HepG2 (cell line): ENCODE data around the gene SCIN. TPM values are rescaled to one million over a fixed set of nuclear protein-coding genes. Genes with fewer than 3 reads are reported as not detected.
A peak's percentile ranks its signal among the peaks of the same experiment; 100 is the strongest.

Experiments used
- ATAC-seq: fragments of 200-7000 bp; cut with Tn5 transposase; 3 replicates; pipeline ENCODE4 v1.9.1; 2020; ENCODE audit warnings: mild to moderate bottlenecking, moderate library complexity
- BruUV-seq: library from RNA; stranded (reverse); fragments of 400-500 nt; replicated peaks from 2 replicates; lab custom pipeline; 2021; lab: Mats Ljungman, UMichigan
- CTCF ChIA-PET: fragments of 300-600 bp; formaldehyde crosslinking; extraction: SDS; loops from one replicate; lab custom pipeline; 2021; ENCODE audit warnings: low total read pairs, inconsistent platforms, low intra/inter-chr PET ratio; lab: Yijun Ruan, JAX
- POLR2A ChIA-PET: fragments of 350-600 bp; sonication (Branson Sonifier 250); formaldehyde crosslinking; loops from one replicate; lab custom pipeline; 2020; ENCODE audit warnings: antibody characterized with exemption, inconsistent platforms; lab: Yijun Ruan, JAX
- DNase-seq: peaks from one replicate; pipeline ENCODE4 v3.0.0-alpha.2; 2015; ENCODE audit warnings: low spot score
- FAIRE-seq: peaks from 3 replicates; lab custom pipeline; 2011; peaks lifted over from hg19 to GRCh38; lab: Jason Lieb, UNC
- H2AFZ ChIP-seq: one replicate; pipeline ENCODE4 v1.6.1; 2011; ENCODE audit warnings: low read length, inconsistent platforms
- H3K27ac ChIP-seq: fragments of 300-600 bp; 3 replicates; pipeline ENCODE4 v1.8.0; 2011; ENCODE audit warnings: mixed run types, mild to moderate bottlenecking, mixed read lengths, low read length, inconsistent platforms; ENCODE audit not compliant: insufficient read depth; ENCODE audit errors: extremely low read length
- H3K27me3 ChIP-seq, 2 experiments: fragments of 200-600 bp in 1 of 2; 2 replicates in 1 of 2; 3 replicates in 1 of 2; pipeline versions ENCODE4 v1.6.0 to v1.8.0; 2011; ENCODE audit warnings: low read length in 2 of 2, mild to moderate bottlenecking in 2 of 2, moderate library complexity in 2 of 2, inconsistent platforms in 1 of 2; ENCODE audit not compliant: insufficient read depth in 2 of 2, control insufficient read depth in 1 of 2
- H3K36me3 ChIP-seq, 2 experiments: fragments of 200-600 bp in 1 of 2; replicated peaks in 1 of 2; 2 replicates in 1 of 2; 3 replicates in 1 of 2; pipeline versions ENCODE4 v1.5.1 to v1.8.0; 2011; ENCODE audit warnings: low read length in 2 of 2, inconsistent platforms in 1 of 2; ENCODE audit not compliant: insufficient read depth in 2 of 2, control insufficient read depth in 1 of 2
- H3K4me1 ChIP-seq: 2 replicates; pipeline ENCODE4 v1.5.1; 2012; ENCODE audit warnings: low read length, inconsistent platforms; ENCODE audit not compliant: insufficient read depth
- H3K4me2 ChIP-seq: 2 replicates; pipeline ENCODE4 v1.6.0; 2011; ENCODE audit warnings: low read depth, low read length, inconsistent platforms
- H3K4me3 ChIP-seq, 3 experiments: fragments of 200-600 bp in 1 of 3; sonication (generic), shearing (Covaris generic) in 1 of 3; replicated peaks in 1 of 3; 2 replicates each; pipeline ENCODE4 v1.5.1; 2011 to 2016; ENCODE audit warnings: low read length in 3 of 3, inconsistent platforms in 2 of 3, low read depth in 2 of 3, mild to moderate bottlenecking in 2 of 3, control low read depth in 1 of 3, mixed read lengths in 1 of 3; ENCODE audit not compliant: insufficient read depth in 1 of 3
- H3K79me2 ChIP-seq: one replicate; pipeline ENCODE4 v1.6.1; 2011; ENCODE audit warnings: low read length, inconsistent platforms; ENCODE audit not compliant: insufficient read depth
- H3K9ac ChIP-seq: 2 replicates; pipeline ENCODE4 v1.6.0; 2011; ENCODE audit warnings: mild to moderate bottlenecking, low read depth, low read length, inconsistent platforms; ENCODE audit not compliant: insufficient read depth
- H3K9me3 ChIP-seq: 2 replicates; pipeline ENCODE4 v1.5.1; 2012; ENCODE audit warnings: mild to moderate bottlenecking, low read length
- H4K20me1 ChIP-seq: 2 replicates; pipeline ENCODE4 v1.6.0; 2011; ENCODE audit warnings: inconsistent platforms, mild to moderate bottlenecking, low read length, moderate library complexity; ENCODE audit not compliant: insufficient read depth
- ERF ChIP-seq: IDR thresholded peaks from 2 replicates; pipeline ENCODE4 v1.6.1; 2018; ENCODE audit warnings: missing biosample characterization, missing genetic modification reagents
- IKZF4 ChIP-seq: sonication (generic); formaldehyde crosslinking; IDR thresholded peaks from 2 replicates; pipeline ENCODE4 v1.5.1; 2020; ENCODE audit warnings: borderline replicate concordance, mild to moderate bottlenecking, low read depth, missing genetic modification reagents; ENCODE audit errors: not compliant biosample characterization
- MAFK ChIP-seq, 2 experiments: IDR thresholded peaks in 1 of 2; conservative IDR thresholded peaks in 1 of 2; 2 replicates each; pipeline ENCODE4 v1.6.1; 2011; ENCODE audit warnings: improper control_type of control experiment in 2 of 2, low read length in 2 of 2
- PRDM4 ChIP-seq: sonication (generic); formaldehyde crosslinking; IDR thresholded peaks from 2 replicates; pipeline ENCODE4 v1.9.0; 2021; ENCODE audit warnings: missing genetic modification reagents, borderline replicate concordance
- TBX3 ChIP-seq: fragments of 450-650 bp; IDR thresholded peaks from 2 replicates; pipeline ENCODE4 v1.6.1; 2017; ENCODE audit warnings: antibody characterized with exemption, mild to moderate bottlenecking, inconsistent platforms, borderline replicate concordance
- ZFAT ChIP-seq: sonication (generic); formaldehyde crosslinking; conservative IDR thresholded peaks from 2 replicates; pipeline ENCODE4 v1.8.1; 2023; ENCODE audit warnings: missing genetic modification reagents, inconsistent platforms
- ZNF282 ChIP-seq: fragments of 450-650 bp; IDR thresholded peaks from 2 replicates; pipeline ENCODE4 v1.6.1; 2018; ENCODE audit not compliant: partially characterized antibody
- ZNF737 ChIP-seq: sonication (generic); formaldehyde crosslinking; IDR thresholded peaks from 2 replicates; pipeline ENCODE4 v1.5.0; 2020; ENCODE audit warnings: missing genetic modification reagents, mild to moderate bottlenecking, borderline replicate concordance
- WGBS: methylation state at CpG from one replicate; pipeline ENCODE4 v1.1.6; 2017; ENCODE audit warnings: low lambda C conversion rate; 5-methylcytosine and 5-hydroxymethylcytosine counted together
- in situ Hi-C: cut with HindIII; loops from 2 replicates; pipeline ENCODE4 v1.10.0; 2017; ENCODE audit warnings: low pct_unique_long_range_greater_than_20kb; ENCODE audit not compliant: extremely low pct_ligation_motif_present
- intact Hi-C: fragments of 100-400 bp; cut with micrococcal nuclease; formaldehyde crosslinking; loops from one replicate; pipeline ENCODE4 v1.10.0; 2022; ENCODE audit not compliant: unreplicated experiment
- polyA plus RNA-seq, 8 experiments: library from polyadenylated mRNA; depleted of rRNA in 3 of 8; stranded (reverse) in 7 of 8; unstranded in 1 of 8; fragments of >200 nt; fragmentation: Illumina TruSeq in 4 of 8; extraction: Trizol in 4 of 8; gene quantifications; 2 replicates each; pipeline versions ENCODE4 v1.2.1 to v1.2.3, GENCODE V29; 2011 to 2016; ENCODE audit warnings: low read depth in 4 of 8, missing spikeins in 1 of 8, mixed read lengths in 1 of 8; ENCODE audit not compliant: insufficient read depth in 1 of 8
- total RNA-seq, 5 experiments: library from RNA; depleted of rRNA; stranded (reverse); fragments of >200 nt; fragmentation: Illumina TruSeq; extraction: Trizol; gene quantifications; 2 replicates each; pipeline ENCODE4 v1.2.3, GENCODE V29; 2016; ENCODE audit warnings: low read depth in 1 of 5

Gene SCIN
- total and polyA plus RNA-seq, 2 of the 13 experiments (the other 11 are each of a cell fraction or from before 2014, with no cell fraction given), result not detected

GRCh38 chr7:12569673-12570072, 847 bp upstream of the SCIN start:
- no peak for FAIRE-seq
- CTCF ChIA-PET, result no interaction called here
- BruUV-seq, result no TSS peak
- Histone ChIP-seq H3K79me2 (no peaks in the 10 kb centered on the region), H3K4me3 (no peak overlapping the region), H3K36me3 (no peaks in the 10 kb centered on the region), H3K9ac (no peak overlapping the region), H2AFZ (no peak overlapping the region), H3K4me2 (no peak overlapping the region), H3K27me3 (peaks cover 1 to 20% of the 10 kb centered on the region in 2 experiments; a peak in 2 of 5 replicates), H3K4me1 (no peaks in the 10 kb centered on the region), H3K9me3 (no peaks in the 10 kb centered on the region), H3K27ac (no peak overlapping the region), H4K20me1 (no peaks in the 10 kb centered on the region)
- TF ChIP-seq PRDM4 (CRISPR knock-in tag), result no peak
- no peak for TF ChIP-seq IKZF4
- TF ChIP-seq ZNF282, result no peak
- no peak for TF ChIP-seq ZNF737
- no peak for TF ChIP-seq TBX3
- no peak for TF ChIP-seq ERF
- WGBS, result 48% methylated on average over 5 of the region's 5 CpGs
- in situ Hi-C loops, result no loop called here
- ATAC-seq, result no peak
- POLR2A ChIA-PET, result no interaction called here
- no peak for DNase-seq
- intact Hi-C loops, result no loop called here

- TF ChIP-seq MAFK (conservative IDR thresholded peaks at IDR 0.05 in 1 of 2, IDR thresholded peaks at IDR 0.05 in 1 of 2; ENCODE audit: low read length in 2 of 2), result 0 out of 4 replicates have a peak, but pooled peaks of 1 of the 2 experiments have one; percentile 11
- no peak for TF ChIP-seq ZFAT (CRISPR knock-in tag)
- Histone ChIP-seq H3K36me3 (no peaks in the 10 kb centered on the region), H3K9ac (no peak overlapping the region), H3K4me1 (no peaks in the 10 kb centered on the region), H3K27ac (no peak overlapping the region), H3K9me3 (no peaks in the 10 kb centered on the region), H3K4me2 (no peak overlapping the region), H3K4me3 (no peak overlapping the region), H2AFZ (no peak overlapping the region), H3K79me2 (no peaks in the 10 kb centered on the region), H4K20me1 (no peaks in the 10 kb centered on the region), H3K27me3 (peaks cover 1 to 20% of the 10 kb centered on the region in 2 experiments; a peak in 2 of 5 replicates)
- DNase-seq (no peak), FAIRE-seq (no peak), ATAC-seq (no peak)
- intact Hi-C loops (no loop called here), in situ Hi-C loops (no loop called here)
- WGBS, result 52% methylated on average over 10 of the region's 10 CpGs
- no TSS peak for BruUV-seq
- CTCF ChIA-PET, result no interaction called here
- POLR2A ChIA-PET, result no interaction called here
Observed at GRCh38 chr7:12570168-12570533, 369 bp upstream of the SCIN start.
